ENCODE data around the gene CWC27. TPM values are rescaled to one million over a fixed set of nuclear protein-coding genes. Genes with fewer than 3 reads are reported as not detected.

Gene CWC27
- total and polyA plus RNA-seq, 2 donors = 16.4 to 21.8 TPM

GRCh38 chr5:64765804-64766504, 2.8 kb upstream of the CWC27 start:
- DNase-seq (ENCODE audit: extremely low spot score) = no peak
- H3K4me3 ChIP-seq (ENCODE audit: low read depth, low read length) = no peak overlapping the region
- H3K36me3 ChIP-seq (ENCODE audit: insufficient read depth) = peaks cover 3% of the 10 kb centered on the region
- H3K4me1 ChIP-seq (ENCODE audit: insufficient read depth) = peaks cover 2% of the 10 kb centered on the region
- no peak overlapping the region for H3K27ac ChIP-seq (ENCODE audit: low read depth)
- 89% methylated on average over 2 of the region's 2 CpGs for WGBS

GRCh38 chr5:64766941-64767340, 1.8 kb upstream of the CWC27 start:
- H3K4me3 ChIP-seq (ENCODE audit: low read depth, low read length) = no peak overlapping the region
- H3K36me3 ChIP-seq (ENCODE audit: insufficient read depth) = peaks cover 3% of the 10 kb centered on the region
- H3K4me1 ChIP-seq (ENCODE audit: insufficient read depth) = peaks cover 2% of the 10 kb centered on the region
- no peak overlapping the region for H3K27ac ChIP-seq (ENCODE audit: low read depth)
- 74% methylated on average over 2 of the region's 2 CpGs for WGBS
- DNase-seq (ENCODE audit: extremely low spot score) = no peak

- peaks cover 2% of the 10 kb centered on the region for H3K4me1 ChIP-seq (ENCODE audit: insufficient read depth)
- WGBS = under 1% methylated on average over 10 of the region's 10 CpGs
- H3K4me3 ChIP-seq (ENCODE audit: low read depth, low read length) = peak overlapping the region; percentile 75
- peaks cover 3% of the 10 kb centered on the region for H3K36me3 ChIP-seq (ENCODE audit: insufficient read depth)
- H3K27ac ChIP-seq (ENCODE audit: low read depth) = peak overlapping the region; percentile 71
- DNase-seq (ENCODE audit: extremely low spot score) = peak; percentile 13
These were observed 772 bp upstream of the CWC27 start for GRCh38 chr5:64767959-64768357.

- peak overlapping the region; percentile 75 for H3K4me3 ChIP-seq (ENCODE audit: low read depth, low read length)
- no peaks in the 10 kb centered on the region for H3K36me3 ChIP-seq (ENCODE audit: insufficient read depth)
- H3K27ac ChIP-seq (ENCODE audit: low read depth) = no peak overlapping the region
- H3K4me1 ChIP-seq (ENCODE audit: insufficient read depth) = peaks cover 2% of the 10 kb centered on the region
- no peak for DNase-seq (ENCODE audit: extremely low spot score)
These were observed 1.1 kb downstream of the CWC27 start for GRCh38 chr5:64769855-64770254.

- Histone ChIP-seq H3K27ac (ENCODE audit: low read depth) (no peak overlapping the region), H3K4me1 (ENCODE audit: insufficient read depth) (peaks cover 2% of the 10 kb centered on the region), H3K4me3 (ENCODE audit: low read depth, low read length) (no peak overlapping the region), H3K36me3 (ENCODE audit: insufficient read depth) (no peaks in the 10 kb centered on the region)
- 87% methylated on average over 4 of the region's 4 CpGs for WGBS
- DNase-seq (ENCODE audit: extremely low spot score) = no peak
These were observed 3.0 kb downstream of the CWC27 start for GRCh38 chr5:64771736-64772135.

- Histone ChIP-seq H3K4me3 (ENCODE audit: low read depth, low read length) (no peak overlapping the region), H3K4me1 (ENCODE audit: insufficient read depth) (peaks cover 2% of the 10 kb centered on the region), H3K36me3 (ENCODE audit: insufficient read depth) (no peaks in the 10 kb centered on the region), H3K27ac (ENCODE audit: low read depth) (no peak overlapping the region)
- no peak for DNase-seq (ENCODE audit: extremely low spot score)
- 77% methylated on average over 1 of the region's 1 CpG for WGBS
These were observed 4.8 kb downstream of the CWC27 start for GRCh38 chr5:64773533-64773932.

- WGBS = 81% methylated on average over 1 of the region's 1 CpG
- Histone ChIP-seq H3K4me1 (ENCODE audit: insufficient read depth) (no peaks in the 10 kb centered on the region), H3K36me3 (ENCODE audit: insufficient read depth) (no peaks in the 10 kb centered on the region), H3K27ac (ENCODE audit: low read depth) (no peak overlapping the region), H3K4me3 (ENCODE audit: low read depth, low read length) (no peak overlapping the region)
- no peak for DNase-seq (ENCODE audit: extremely low spot score)
These were observed 6.6 kb downstream of the CWC27 start for GRCh38 chr5:64775291-64775690.

- 4% methylated on average over 3 of the region's 3 CpGs for WGBS
- no peak overlapping the region for H3K27ac ChIP-seq (ENCODE audit: low read depth)
- no peaks in the 10 kb centered on the region for H3K4me1 ChIP-seq (ENCODE audit: insufficient read depth)
- DNase-seq (ENCODE audit: extremely low spot score) = peak; percentile 54
- H3K4me3 ChIP-seq (ENCODE audit: low read depth, low read length) = no peak overlapping the region
- no peaks in the 10 kb centered on the region for H3K36me3 ChIP-seq (ENCODE audit: insufficient read depth)
These were observed 15.8 kb downstream of the CWC27 start for GRCh38 chr5:64784451-64785025.

- 81% methylated on average over 2 of the region's 2 CpGs for WGBS
- DNase-seq (ENCODE audit: extremely low spot score) = no peak
- Histone ChIP-seq H3K4me3 (ENCODE audit: low read depth, low read length) (no peak overlapping the region), H3K27ac (ENCODE audit: low read depth) (no peak overlapping the region), H3K36me3 (ENCODE audit: insufficient read depth) (no peaks in the 10 kb centered on the region), H3K4me1 (ENCODE audit: insufficient read depth) (no peaks in the 10 kb centered on the region)
These were observed 17.6 kb downstream of the CWC27 start for GRCh38 chr5:64786372-64786771.

- 49% methylated on average over 2 of the region's 2 CpGs for WGBS
- no peak overlapping the region for H3K4me3 ChIP-seq (ENCODE audit: low read depth, low read length)
- H3K27ac ChIP-seq (ENCODE audit: low read depth) = no peak overlapping the region
These were observed 19.4 kb downstream of the CWC27 start for GRCh38 chr5:64788156-64788555.

GRCh38 chr5:64789457-64789856, 20.7 kb downstream of the CWC27 start:
- Histone ChIP-seq H3K36me3 (ENCODE audit: insufficient read depth) (no peaks in the 10 kb centered on the region), H3K4me1 (ENCODE audit: insufficient read depth) (no peaks in the 10 kb centered on the region), H3K4me3 (ENCODE audit: low read depth, low read length) (no peak overlapping the region), H3K27ac (ENCODE audit: low read depth) (no peak overlapping the region)
- 81% methylated on average over 3 of the region's 3 CpGs for WGBS
- DNase-seq (ENCODE audit: extremely low spot score) = no peak

More at GRCh38 chr5:64788156-64788555, 19.4 kb downstream of the CWC27 start:
- no peak for DNase-seq (ENCODE audit: extremely low spot score)
- Histone ChIP-seq H3K36me3 (ENCODE audit: insufficient read depth) (no peaks in the 10 kb centered on the region), H3K4me1 (ENCODE audit: insufficient read depth) (no peaks in the 10 kb centered on the region)

- 93% methylated on average over 1 of the region's 1 CpG for WGBS
- no peak overlapping the region for H3K4me3 ChIP-seq (ENCODE audit: low read depth, low read length)
- H3K4me1 ChIP-seq (ENCODE audit: insufficient read depth) = no peaks in the 10 kb centered on the region
- DNase-seq (ENCODE audit: extremely low spot score) = no peak
- H3K36me3 ChIP-seq (ENCODE audit: insufficient read depth) = no peaks in the 10 kb centered on the region
- no peak overlapping the region for H3K27ac ChIP-seq (ENCODE audit: low read depth)
These were observed 21.5 kb downstream of the CWC27 start for GRCh38 chr5:64790210-64790609.

GRCh38 chr5:64792469-64792868, 23.7 kb downstream of the CWC27 start:
- no peak overlapping the region for H3K4me3 ChIP-seq (ENCODE audit: low read depth, low read length)
- H3K4me1 ChIP-seq (ENCODE audit: insufficient read depth) = no peaks in the 10 kb centered on the region
- no peaks in the 10 kb centered on the region for H3K36me3 ChIP-seq (ENCODE audit: insufficient read depth)
- no peak overlapping the region for H3K27ac ChIP-seq (ENCODE audit: low read depth)
- no peak for DNase-seq (ENCODE audit: extremely low spot score)

GRCh38 chr5:64794053-64794770, 25.5 kb downstream of the CWC27 start:
- no peak for DNase-seq (ENCODE audit: extremely low spot score)
- Histone ChIP-seq H3K27ac (ENCODE audit: low read depth) (no peak overlapping the region), H3K4me1 (ENCODE audit: insufficient read depth) (no peaks in the 10 kb centered on the region), H3K36me3 (ENCODE audit: insufficient read depth) (no peaks in the 10 kb centered on the region), H3K4me3 (ENCODE audit: low read depth, low read length) (no peak overlapping the region)
- 70% methylated on average over 3 of the region's 3 CpGs for WGBS

All from urinary bladder (tissue), 4 donors.